Right lobe of liver (tissue), 6 donors: ENCODE data around the gene CNGB1. TPM values are rescaled to one million over a fixed set of nuclear protein-coding genes. Genes with fewer than 3 reads are reported as not detected.

Source experiments
- ATAC-seq, 4 donors: fragments of 200-7000 bp; cut with Tn5 transposase; one replicate each; pipeline ENCODE4 v1.9.1; 2020; ENCODE audit warnings: mild to moderate bottlenecking in 4 of 4, moderate library complexity in 4 of 4
- DNase-seq, 3 donors: peaks; one replicate each; pipeline ENCODE4 v3.0.0-alpha.2; 2020
- H3K27ac ChIP-seq, 3 donors: fragments of 200-600 bp; one replicate each; pipeline ENCODE4 v1.8.0; 2022
- H3K27me3 ChIP-seq, 2 donors: fragments of 200-600 bp; one replicate each; pipeline ENCODE4 v1.8.0; 2022
- H3K36me3 ChIP-seq, 4 donors: fragments of 200-600 bp; sonication (generic) in 1 of 4; one replicate each; pipeline versions ENCODE4 v1.5.1 to v1.8.0; 2017 to 2022; ENCODE audit warnings: control low read depth in 1 of 4
- H3K4me1 ChIP-seq, 4 donors: fragments of 200-600 bp; sonication (generic) in 1 of 4; one replicate each; pipeline versions ENCODE4 v1.5.1 to v1.8.0; 2017 to 2022; ENCODE audit warnings: control low read depth in 1 of 4
- H3K4me3 ChIP-seq, 3 donors: fragments of 200-600 bp; one replicate each; pipeline ENCODE4 v1.8.0; 2022
- H3K9me3 ChIP-seq, 4 donors: fragments of 200-600 bp; sonication (generic) in 1 of 4; one replicate each; pipeline versions ENCODE4 v1.5.1 to v1.8.0; 2017 to 2022; ENCODE audit warnings: control low read depth in 1 of 4
- POLR2A ChIP-seq: fragments of 450-650 bp; IDR thresholded peaks from one replicate; pipeline ENCODE4 v1.6.1; 2017; ENCODE audit warnings: antibody characterized with exemption, mild to moderate bottlenecking
- WGBS: methylation state at CpG from one replicate; pipeline ENCODE4 v1.1.6; 2018; ENCODE audit warnings: low coverage, low lambda C conversion rate; ENCODE audit not compliant: insufficient coverage; ENCODE audit errors: missing lambda C conversion rate; 5-methylcytosine and 5-hydroxymethylcytosine counted together
- intact Hi-C, 2 donors: fragments of 100-400 bp; cut with DNase I; formaldehyde crosslinking; loops; one replicate each; pipeline versions ENCODE4 v1.11.2 to v1.14.1; 2022
- total RNA-seq, 6 experiments: library from RNA; depleted of rRNA in 2 of 6; stranded (reverse); fragments of >200 nt in 2 of 6; fragmentation: NEBNext Ultra II Directional in 3 of 6; extraction: Animal tissue kit (Norgen Biotek cat#: 25700) in 3 of 6; gene quantifications; one replicate each; pipeline versions ENCODE4 v1.1.0 to v1.2.4, GENCODE V29; 2016 to 2023
- TF ChIP-seq, protein P1 (sequence below), 4 donors: fragments of 200-600 bp in 3 of 4; fragments of 450-650 bp in 1 of 4; IDR thresholded peaks; one replicate each; pipeline versions ENCODE4 v1.5.1 to v1.8.0; 2016 to 2022; ENCODE audit warnings: antibody characterized with exemption in 4 of 4, mild to moderate bottlenecking in 2 of 4
- donor health status: DM: no; HTN: yes; CAD: no.
- donor health status: DM: no; HTN: no; CAD: no.
- donor health status: DM: no; HTN: no; CAD: no.
- donor health status: DM: no; HTN: yes; CAD: no.
- donor health status: DM: no; HTN: yes; CAD: no.

CNGB1 gene
- total RNA-seq, 6 experiments from 2014 or later = not detected

DNA sequence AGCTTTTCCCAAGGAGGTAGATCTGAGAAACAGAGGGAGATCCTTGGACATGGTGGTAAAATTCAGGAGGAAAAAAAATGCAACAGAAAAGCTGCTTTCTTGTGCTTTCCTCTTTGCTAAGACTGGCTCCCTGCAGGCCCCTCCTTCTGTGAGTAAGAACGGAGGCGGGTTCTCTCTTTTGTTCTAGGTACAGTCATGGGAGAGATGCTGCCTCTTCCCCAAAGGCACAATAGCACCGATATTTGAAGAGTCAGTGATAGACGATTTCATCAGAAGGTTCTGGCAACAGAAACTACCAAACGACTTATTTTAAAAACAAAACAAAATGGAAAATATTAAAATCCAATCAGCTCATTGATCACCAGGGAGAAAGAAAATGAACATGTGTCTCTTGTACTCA, 136.0 kb downstream of the CNGB1 start:
- TF ChIP-seq, protein P1, sequence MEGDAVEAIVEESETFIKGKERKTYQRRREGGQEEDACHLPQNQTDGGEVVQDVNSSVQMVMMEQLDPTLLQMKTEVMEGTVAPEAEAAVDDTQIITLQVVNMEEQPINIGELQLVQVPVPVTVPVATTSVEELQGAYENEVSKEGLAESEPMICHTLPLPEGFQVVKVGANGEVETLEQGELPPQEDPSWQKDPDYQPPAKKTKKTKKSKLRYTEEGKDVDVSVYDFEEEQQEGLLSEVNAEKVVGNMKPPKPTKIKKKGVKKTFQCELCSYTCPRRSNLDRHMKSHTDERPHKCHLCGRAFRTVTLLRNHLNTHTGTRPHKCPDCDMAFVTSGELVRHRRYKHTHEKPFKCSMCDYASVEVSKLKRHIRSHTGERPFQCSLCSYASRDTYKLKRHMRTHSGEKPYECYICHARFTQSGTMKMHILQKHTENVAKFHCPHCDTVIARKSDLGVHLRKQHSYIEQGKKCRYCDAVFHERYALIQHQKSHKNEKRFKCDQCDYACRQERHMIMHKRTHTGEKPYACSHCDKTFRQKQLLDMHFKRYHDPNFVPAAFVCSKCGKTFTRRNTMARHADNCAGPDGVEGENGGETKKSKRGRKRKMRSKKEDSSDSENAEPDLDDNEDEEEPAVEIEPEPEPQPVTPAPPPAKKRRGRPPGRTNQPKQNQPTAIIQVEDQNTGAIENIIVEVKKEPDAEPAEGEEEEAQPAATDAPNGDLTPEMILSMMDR (IDR thresholded peaks at IDR 0.05) = no peak
- TF ChIP-seq POLR2A = no peak
- intact Hi-C loops = no loop called here

More for the DNA sequence above, 136.0 kb downstream of the CNGB1 start:
- H3K4me3 ChIP-seq = no peak overlapping the region
- H3K27me3 ChIP-seq = no peaks in the 10 kb centered on the region
- WGBS = 69% methylated on average over 3 of the region's 5 CpGs
- no peaks in the 10 kb centered on the region for H3K9me3 ChIP-seq
- DNase-seq (no peak), ATAC-seq (no peak)
- H3K27ac ChIP-seq = no peak overlapping the region
- H3K36me3 ChIP-seq = no peaks in the 10 kb centered on the region
- peaks cover 0 to 6% (median 3%) of the 10 kb centered on the region in 4 donors for H3K4me1 ChIP-seq

Other genes with a start within 250 kb of the CNGB1 start
- gene KATNB1, start 235.4 kb downstream of the CNGB1 start, total RNA-seq = 10 to 100 TPM in 2 of 6 experiments, 1 to 10 TPM in 4; 5.6 to 17.5 (median 8.5) TPM
- 10 to 100 TPM; 20.3 to 88.9 (median 46.4) TPM for gene KIFC3, start 168.6 kb downstream of the CNGB1 start, total RNA-seq
- 1 to 10 TPM; 2.5 to 4.9 (median 3.4) TPM for gene ZNF319, start 29.5 kb upstream of the CNGB1 start, total RNA-seq
- gene USB1, start 30.3 kb upstream of the CNGB1 start, total RNA-seq = 10 to 100 TPM; 20.6 to 63.3 (median 25.9) TPM
- 10 to 100 TPM; 22.3 to 76.0 (median 35.2) TPM for gene MMP15, start 54.6 kb upstream of the CNGB1 start, total RNA-seq
- 10 to 100 TPM in 5 of 6 experiments, 1 to 10 TPM in 1; 7.8 to 38.7 (median 18.1) TPM for gene CFAP20, start 158.3 kb upstream of the CNGB1 start, total RNA-seq
- gene CSNK2A2, start 227.0 kb upstream of the CNGB1 start, total RNA-seq = 10 to 100 TPM; 24.4 to 29.5 (median 26.8) TPM